ENCODE results near the gene DST. TPM values are rescaled to one million over a fixed set of nuclear protein-coding genes. Genes with fewer than 3 reads are reported as not detected.

DST gene
- total RNA-seq, 4 donors from 2014 or later = 189 to 276 (median 219) TPM

GRCh38 chr6:56513631-56514030 is 129.1 kb downstream of the DST start:
- TF ChIP-seq CTCF (IDR thresholded peaks at IDR 0.05; ENCODE audit: low read depth) = no peak

- no peak for TF ChIP-seq CTCF (IDR thresholded peaks at IDR 0.05; ENCODE audit: low read depth)
Observed at GRCh38 chr6:56511591-56511990, 131.1 kb downstream of the DST start.

GRCh38 chr6:56510984-56511531 is 131.6 kb downstream of the DST start:
- TF ChIP-seq CTCF (IDR thresholded peaks at IDR 0.05; ENCODE audit: low read depth) = no peak

GRCh38 chr6:56509031-56509430 is 133.7 kb downstream of the DST start:
- no peak for TF ChIP-seq CTCF (IDR thresholded peaks at IDR 0.05; ENCODE audit: low read depth)

- TF ChIP-seq CTCF (IDR thresholded peaks at IDR 0.05; ENCODE audit: low read depth) = no peak
Observed at GRCh38 chr6:56507517-56507916, 135.2 kb downstream of the DST start.

GRCh38 chr6:56505512-56506260 is 137.0 kb downstream of the DST start:
- TF ChIP-seq CTCF (IDR thresholded peaks at IDR 0.05; ENCODE audit: low read depth) = no peak

- TF ChIP-seq CTCF (IDR thresholded peaks at IDR 0.05; ENCODE audit: low read depth) = no peak
Observed at GRCh38 chr6:56501993-56502392, 140.7 kb downstream of the DST start.

All from subcutaneous adipose tissue (tissue), 4 donors.